ENCODE data around the gene CARS1.

DNA sequence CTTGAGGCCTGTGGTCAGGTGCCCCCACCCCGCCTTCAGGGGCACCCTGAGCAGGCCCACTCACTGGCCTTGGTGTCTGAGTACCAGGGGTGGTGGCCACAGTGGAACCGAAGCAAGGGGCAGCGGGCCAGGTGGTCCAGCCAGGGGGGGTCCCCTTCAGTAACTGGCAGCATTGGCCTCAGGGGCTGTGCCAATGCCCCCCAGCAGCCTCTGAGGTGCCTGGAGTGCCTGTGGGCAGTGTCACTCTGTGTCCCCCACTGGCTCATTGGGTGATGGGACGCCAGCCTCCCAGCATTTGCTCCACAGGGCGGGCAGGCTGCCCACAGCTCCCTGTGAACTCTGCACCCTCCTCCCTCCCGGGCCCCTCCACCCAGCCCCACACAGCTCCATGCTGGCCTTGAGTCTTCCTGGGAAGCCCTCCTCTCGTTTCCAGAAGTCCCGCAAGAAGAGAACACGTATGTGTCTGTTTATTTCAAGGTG lies 29.5 kb upstream of the CARS1 start:
- TF ChIP-seq, protein P1, sequence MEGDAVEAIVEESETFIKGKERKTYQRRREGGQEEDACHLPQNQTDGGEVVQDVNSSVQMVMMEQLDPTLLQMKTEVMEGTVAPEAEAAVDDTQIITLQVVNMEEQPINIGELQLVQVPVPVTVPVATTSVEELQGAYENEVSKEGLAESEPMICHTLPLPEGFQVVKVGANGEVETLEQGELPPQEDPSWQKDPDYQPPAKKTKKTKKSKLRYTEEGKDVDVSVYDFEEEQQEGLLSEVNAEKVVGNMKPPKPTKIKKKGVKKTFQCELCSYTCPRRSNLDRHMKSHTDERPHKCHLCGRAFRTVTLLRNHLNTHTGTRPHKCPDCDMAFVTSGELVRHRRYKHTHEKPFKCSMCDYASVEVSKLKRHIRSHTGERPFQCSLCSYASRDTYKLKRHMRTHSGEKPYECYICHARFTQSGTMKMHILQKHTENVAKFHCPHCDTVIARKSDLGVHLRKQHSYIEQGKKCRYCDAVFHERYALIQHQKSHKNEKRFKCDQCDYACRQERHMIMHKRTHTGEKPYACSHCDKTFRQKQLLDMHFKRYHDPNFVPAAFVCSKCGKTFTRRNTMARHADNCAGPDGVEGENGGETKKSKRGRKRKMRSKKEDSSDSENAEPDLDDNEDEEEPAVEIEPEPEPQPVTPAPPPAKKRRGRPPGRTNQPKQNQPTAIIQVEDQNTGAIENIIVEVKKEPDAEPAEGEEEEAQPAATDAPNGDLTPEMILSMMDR (IDR thresholded peaks at IDR 0.05 in 4 of 5, conservative IDR thresholded peaks at IDR 0.05 in 1 of 5): no peak
- TF ChIP-seq POLR2A (IDR thresholded peaks at IDR 0.05): no peak

All from gastrocnemius medialis (tissue), 4 donors.